ENCODE measurements around the gene RALGPS1.

Gene RALGPS1

GRCh38 chr9:126947529-126947928 lies 32.9 kb downstream of the RALGPS1 start:
- H3K4me3 ChIP-seq (ENCODE audit: low read depth, low read length) = no peak overlapping the region
- no peak for DNase-seq (ENCODE audit: low read depth)
- TF ChIP-seq CTCF (IDR thresholded peaks at IDR 0.05; ENCODE audit: low read depth, low read length) (no peak), MYC (IDR thresholded peaks at IDR 0.05; ENCODE audit: low read depth, low read length) (no peak), MAX (IDR thresholded peaks at IDR 0.05; ENCODE audit: low read depth, low read length) (no peak)

GRCh38 chr9:126952205-126952977 lies 37.8 kb downstream of the RALGPS1 start:
- TF ChIP-seq CTCF (IDR thresholded peaks at IDR 0.05; ENCODE audit: low read depth, low read length) (no peak), POLR2A (IDR thresholded peaks at IDR 0.05; ENCODE audit: extremely low read depth, insufficient read length) (no peak), MYC (IDR thresholded peaks at IDR 0.05; ENCODE audit: low read depth, low read length) (no peak), MAX (IDR thresholded peaks at IDR 0.05; ENCODE audit: low read depth, low read length) (no peak)
- DNase-seq (ENCODE audit: low read depth) = no peak
- no peak overlapping the region for H3K4me3 ChIP-seq (ENCODE audit: low read depth, low read length)

GRCh38 chr9:126953041-126953809 lies 38.6 kb downstream of the RALGPS1 start:
- H3K4me3 ChIP-seq (ENCODE audit: low read depth, low read length) = no peak overlapping the region
- TF ChIP-seq MYC (IDR thresholded peaks at IDR 0.05; ENCODE audit: low read depth, low read length) (no peak), MAX (IDR thresholded peaks at IDR 0.05; ENCODE audit: low read depth, low read length) (no peak), CTCF (IDR thresholded peaks at IDR 0.05; ENCODE audit: low read depth, low read length) (no peak), POLR2A (IDR thresholded peaks at IDR 0.05; ENCODE audit: extremely low read depth, insufficient read length) (no peak)
- DNase-seq (ENCODE audit: low read depth) = no peak

GRCh38 chr9:126955811-126956210 lies 41.2 kb downstream of the RALGPS1 start:
- no peak overlapping the region for H3K4me3 ChIP-seq (ENCODE audit: low read depth, low read length)
- TF ChIP-seq MAX (IDR thresholded peaks at IDR 0.05; ENCODE audit: low read depth, low read length) (no peak), CTCF (IDR thresholded peaks at IDR 0.05; ENCODE audit: low read depth, low read length) (no peak), POLR2A (IDR thresholded peaks at IDR 0.05; ENCODE audit: extremely low read depth, insufficient read length) (no peak), MYC (IDR thresholded peaks at IDR 0.05; ENCODE audit: low read depth, low read length) (no peak)
- no peak for DNase-seq (ENCODE audit: low read depth)

- no peak overlapping the region for H3K4me3 ChIP-seq (ENCODE audit: low read depth, low read length)
- no peak for TF ChIP-seq CTCF (IDR thresholded peaks at IDR 0.05; ENCODE audit: low read depth, low read length)
- TF ChIP-seq MYC (IDR thresholded peaks at IDR 0.05; ENCODE audit: low read depth, low read length) = no peak
- TF ChIP-seq POLR2A (IDR thresholded peaks at IDR 0.05; ENCODE audit: extremely low read depth, insufficient read length) = no peak
- TF ChIP-seq MAX (IDR thresholded peaks at IDR 0.05; ENCODE audit: low read depth, low read length) = no peak
- DNase-seq (ENCODE audit: low read depth) = no peak
These were observed 42.5 kb downstream of the RALGPS1 start for GRCh38 chr9:126956917-126957686.
